Bronchial epithelial cell (primary cell): ENCODE measurements around the gene CACNA2D3. TPM values are rescaled to one million over a fixed set of nuclear protein-coding genes. Genes with fewer than 3 reads are reported as not detected.

ENCODE experiments used
- DNase-seq: peaks from one replicate; pipeline ENCODE4 v3.0.0-alpha.2; 2010; ENCODE audit warnings: low read depth
- FAIRE-seq: peaks from 2 replicates; lab custom pipeline; 2011; peaks lifted over from hg19 to GRCh38; lab: Jason Lieb, UNC
- H3K27me3 ChIP-seq: 2 replicates; pipeline ENCODE4 v1.5.1; 2011; ENCODE audit warnings: low read length; ENCODE audit not compliant: control insufficient read depth, insufficient read depth
- H3K36me3 ChIP-seq: 2 replicates; pipeline ENCODE4 v1.5.1; 2011; ENCODE audit warnings: low read length; ENCODE audit not compliant: control insufficient read depth, insufficient read depth
- H3K4me3 ChIP-seq: 2 replicates; pipeline ENCODE4 v1.5.1; 2011; ENCODE audit warnings: mild to moderate bottlenecking, low read depth, low read length, control low read depth
- CTCF ChIP-seq: IDR thresholded peaks from 2 replicates; pipeline ENCODE4 v1.5.1; 2011; ENCODE audit warnings: mild to moderate bottlenecking, moderate library complexity, low read length, control low read depth, inconsistent platforms; ENCODE audit not compliant: insufficient read depth, severe bottlenecking
- total RNA-seq: library from RNA; depleted of rRNA; stranded (reverse); fragments of >200 nt; gene quantifications from 2 replicates; pipeline ENCODE4 v1.2.1, GENCODE V29; 2014

Gene CACNA2D3
- total RNA-seq, 1 donor from 2014 or later: not detected

DNA sequence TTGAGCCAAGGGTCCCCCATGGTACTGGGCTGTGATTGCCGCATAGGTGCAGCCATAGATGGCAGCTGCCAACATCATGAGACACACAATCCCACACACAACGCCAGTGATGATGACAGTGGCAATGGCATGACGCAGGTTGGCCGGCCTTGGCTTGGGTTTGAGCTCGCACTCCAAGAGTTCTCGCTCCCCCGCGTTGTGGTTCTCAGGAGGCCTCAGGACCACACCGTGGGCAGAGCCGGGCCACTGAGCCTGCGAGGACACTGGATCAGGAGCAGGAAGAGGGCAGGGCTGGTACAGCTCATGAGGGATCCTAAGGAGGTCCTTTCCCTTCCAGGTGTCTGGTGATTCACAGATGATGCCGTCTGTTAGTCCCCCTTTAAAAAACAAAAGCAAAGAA, 796.2 kb downstream of the CACNA2D3 start:
- Histone ChIP-seq H3K4me3 (no peak overlapping the region), H3K27me3 (no peaks in the 10 kb centered on the region), H3K36me3 (no peaks in the 10 kb centered on the region)
- DNase-seq (no peak), FAIRE-seq (no peak)
- TF ChIP-seq CTCF: no peak

DNA sequence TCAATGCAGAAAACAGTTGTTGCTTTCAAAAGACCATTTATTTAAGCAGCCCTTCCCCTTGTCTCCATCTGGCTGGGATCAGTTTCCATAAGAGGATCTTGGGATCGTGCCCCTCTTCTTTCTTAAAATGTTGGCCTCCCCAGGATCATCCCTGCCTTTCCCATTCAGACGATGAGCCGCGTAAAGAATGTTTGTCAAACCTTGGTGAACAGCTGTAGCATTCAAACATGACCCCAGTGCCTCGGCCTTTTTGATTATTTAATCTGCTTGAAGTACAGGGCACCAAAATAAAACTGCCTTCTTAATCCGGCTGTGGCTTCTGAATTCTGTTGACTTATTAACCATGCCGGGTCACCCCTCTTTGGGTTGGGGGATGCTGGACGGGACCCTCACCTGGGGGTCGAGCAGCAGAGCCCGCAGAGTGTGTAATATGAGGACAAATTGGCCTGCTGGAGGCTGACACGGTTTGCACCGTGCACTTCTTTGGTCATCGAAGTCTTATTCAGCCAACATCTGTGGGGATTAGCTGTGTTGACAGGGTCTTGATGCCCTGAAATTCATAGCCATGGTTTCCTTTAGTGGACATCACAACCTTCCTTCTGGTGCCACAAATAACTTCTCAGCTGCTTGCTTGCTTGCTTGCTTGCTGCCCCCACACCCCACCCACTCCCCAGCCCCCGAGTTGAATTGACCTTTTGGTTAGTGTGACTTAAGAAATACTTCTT, 805.9 kb downstream of the CACNA2D3 start, which contains the start of gene LRTM1:
TSS of gene LRTM1 (minus strand) at position 14 of the 725 bp plus-strand sequence. CDS start 148 bp downstream, outside the sequence.
- no peaks in the 10 kb centered on the region for H3K27me3 ChIP-seq
- no peak within 1 kb of the TSS for H3K4me3 ChIP-seq
- H3K36me3 ChIP-seq: no peaks in the 10 kb centered on the region
- FAIRE-seq: no peak
- no peak for DNase-seq
- TF ChIP-seq CTCF: no peak

- DNase-seq: no peak
- Histone ChIP-seq H3K36me3 (no peaks in the 10 kb centered on the region), H3K27me3 (no peaks in the 10 kb centered on the region), H3K4me3 (no peak overlapping the region)
- no peak for TF ChIP-seq CTCF
- no peak for FAIRE-seq
Measured at GRCh38 chr3:54931182-54931581, 808.8 kb downstream of the CACNA2D3 start.

DNA sequence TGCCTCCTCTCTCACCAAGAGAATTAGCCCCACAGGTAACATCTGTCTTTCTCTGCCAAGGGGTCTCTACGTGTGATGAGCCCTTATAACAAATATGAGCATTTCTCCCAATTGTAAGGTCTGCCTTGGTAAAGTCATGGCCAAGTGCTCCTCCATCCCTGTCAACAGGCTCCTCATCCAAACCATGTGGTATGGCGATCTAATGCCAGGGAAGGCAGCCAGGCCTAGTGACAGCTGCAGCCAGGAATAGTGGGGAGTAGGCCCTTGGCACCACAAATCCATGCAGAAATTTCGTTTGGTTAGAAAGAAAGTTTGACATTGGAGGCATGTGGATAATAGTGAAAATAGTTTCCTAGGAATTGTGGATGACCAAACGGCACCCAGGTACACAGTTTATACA, 810.3 kb downstream of the CACNA2D3 start:
- DNase-seq (no peak), FAIRE-seq (no peak)
- no peak for TF ChIP-seq CTCF
- no peak overlapping the region for H3K4me3 ChIP-seq
- H3K27me3 ChIP-seq: no peaks in the 10 kb centered on the region
- no peaks in the 10 kb centered on the region for H3K36me3 ChIP-seq

GRCh38 chr3:54935869-54936268, 813.5 kb downstream of the CACNA2D3 start:
- TF ChIP-seq CTCF: no peak
- H3K27me3 ChIP-seq: no peaks in the 10 kb centered on the region
- FAIRE-seq (no peak), DNase-seq (no peak)
- no peaks in the 10 kb centered on the region for H3K36me3 ChIP-seq
- H3K4me3 ChIP-seq: no peak overlapping the region

DNA sequence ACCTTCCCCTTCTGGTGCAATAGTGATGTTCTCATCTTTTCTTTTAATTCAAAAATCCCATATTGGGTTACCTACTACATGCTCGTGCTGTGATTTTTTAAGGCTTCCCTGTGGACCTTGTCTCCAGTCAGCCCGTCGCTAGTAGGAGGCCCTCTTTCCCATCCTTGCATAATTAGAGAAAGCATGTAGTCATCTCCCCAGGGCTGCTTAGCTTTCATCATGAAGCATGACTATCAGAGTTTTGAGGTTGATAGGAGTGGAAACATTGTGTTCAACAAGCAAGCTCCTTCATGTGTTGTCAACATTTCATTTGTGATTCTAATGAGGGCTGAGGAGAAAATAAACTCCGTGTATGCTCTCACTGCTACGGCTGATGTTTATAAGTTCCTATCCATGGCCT, 814.2 kb downstream of the CACNA2D3 start:
- Histone ChIP-seq H3K36me3 (no peaks in the 10 kb centered on the region), H3K27me3 (no peaks in the 10 kb centered on the region), H3K4me3 (no peak overlapping the region)
- no peak for DNase-seq
- FAIRE-seq: no peak
- no peak for TF ChIP-seq CTCF
